Lower lobe of right lung (tissue), 2 donors: ENCODE results near the gene PRKG1. TPM values are rescaled to one million over a fixed set of nuclear protein-coding genes. Genes with fewer than 3 reads are reported as not detected.

Source experiments
- ATAC-seq, 2 donors: fragments of 200-7000 bp; cut with Tn5 transposase; one replicate each; pipeline ENCODE4 v1.9.1; 2020 to 2022; ENCODE audit warnings: mild to moderate bottlenecking in 2 of 2, moderate library complexity in 2 of 2
- DNase-seq: peaks from one replicate; pipeline ENCODE4 v3.0.0-alpha.2; 2020
- H3K27ac ChIP-seq: fragments of 200-600 bp; one replicate; pipeline ENCODE4 v1.8.0; 2022
- H3K27me3 ChIP-seq: fragments of 200-600 bp; one replicate; pipeline ENCODE4 v1.8.0; 2022; ENCODE audit warnings: low read depth
- H3K36me3 ChIP-seq: fragments of 200-600 bp; one replicate; pipeline ENCODE4 v1.8.0; 2022; ENCODE audit warnings: mild to moderate bottlenecking
- H3K4me1 ChIP-seq: fragments of 200-600 bp; one replicate; pipeline ENCODE4 v1.8.0; 2022
- H3K4me3 ChIP-seq: fragments of 200-600 bp; one replicate; pipeline ENCODE4 v1.8.0; 2022; ENCODE audit warnings: mild to moderate bottlenecking
- H3K9me3 ChIP-seq: fragments of 200-600 bp; one replicate; pipeline ENCODE4 v1.8.0; 2022
- CTCF ChIP-seq: fragments of 200-600 bp; IDR thresholded peaks from one replicate; pipeline ENCODE4 v1.8.0; 2022; ENCODE audit warnings: antibody characterized with exemption, mild to moderate bottlenecking
- intact Hi-C: fragments of 100-400 bp; cut with DNase I; formaldehyde crosslinking; loops from one replicate; pipeline ENCODE4 v1.11.0; 2022
- total RNA-seq: library from RNA; stranded (reverse); fragmentation: NEBNext Ultra II Directional; extraction: Animal tissue kit (Norgen Biotek cat#: 25700); gene quantifications from one replicate; pipeline ENCODE4 v1.2.1, GENCODE V29; 2021
- donor health status: DM: no; HTN: yes; CAD: no; lungs with severe emphysema.

The PRKG1 gene
- total RNA-seq, 1 donor from 2014 or later = 23.6 TPM

DNA sequence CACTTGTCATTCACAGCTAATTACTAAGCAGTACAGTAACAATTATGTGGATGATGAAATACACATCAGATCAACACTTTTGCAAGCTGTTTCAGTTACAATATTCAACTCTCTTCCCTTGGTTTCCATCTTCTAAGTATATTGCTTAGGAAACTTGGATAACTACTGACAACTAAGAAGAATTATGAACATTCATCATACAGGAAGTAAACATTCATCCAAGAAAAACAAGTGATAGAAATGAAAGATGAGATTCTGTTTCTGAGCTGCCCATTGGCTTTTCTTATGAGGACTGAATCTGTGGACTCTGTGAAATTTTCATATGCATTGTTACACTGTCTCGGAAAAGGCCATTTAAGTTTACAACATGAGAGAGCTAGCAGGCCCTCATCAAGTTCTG, 240.2 kb downstream of the PRKG1 start:
- intact Hi-C loops = no loop called here
- Histone ChIP-seq H3K27me3 (no peaks in the 10 kb centered on the region), H3K4me3 (no peak overlapping the region), H3K9me3 (no peaks in the 10 kb centered on the region), H3K36me3 (no peaks in the 10 kb centered on the region), H3K4me1 (peaks cover 4% of the 10 kb centered on the region), H3K27ac (no peak overlapping the region)
- no peak for TF ChIP-seq CTCF
- DNase-seq (no peak), ATAC-seq (no peak)

- intact Hi-C loops = no loop called here
- Histone ChIP-seq H3K27ac (no peak overlapping the region), H3K9me3 (no peaks in the 10 kb centered on the region), H3K4me3 (no peak overlapping the region), H3K27me3 (no peaks in the 10 kb centered on the region), H3K4me1 (peaks cover 2% of the 10 kb centered on the region), H3K36me3 (no peaks in the 10 kb centered on the region)
- no peak for TF ChIP-seq CTCF
- ATAC-seq (no peak), DNase-seq (no peak)
These were observed 244.3 kb downstream of the PRKG1 start for GRCh38 chr10:51318399-51319172.

- Histone ChIP-seq H3K4me1 (no peaks in the 10 kb centered on the region), H3K9me3 (no peaks in the 10 kb centered on the region), H3K36me3 (no peaks in the 10 kb centered on the region), H3K4me3 (no peak overlapping the region), H3K27ac (no peak overlapping the region), H3K27me3 (no peaks in the 10 kb centered on the region)
- DNase-seq (no peak), ATAC-seq (no peak)
- TF ChIP-seq CTCF = no peak
- intact Hi-C loops = no loop called here
These were observed 244.8 kb downstream of the PRKG1 start for GRCh38 chr10:51319173-51319435.

GRCh38 chr10:51321300-51321699, 247.0 kb downstream of the PRKG1 start:
- Histone ChIP-seq H3K4me1 (no peaks in the 10 kb centered on the region), H3K9me3 (no peaks in the 10 kb centered on the region), H3K36me3 (no peaks in the 10 kb centered on the region), H3K27ac (no peak overlapping the region), H3K27me3 (no peaks in the 10 kb centered on the region), H3K4me3 (no peak overlapping the region)
- DNase-seq (no peak), ATAC-seq (no peak)
- intact Hi-C loops = no loop called here
- TF ChIP-seq CTCF = no peak

GRCh38 chr10:51321980-51322379, 247.7 kb downstream of the PRKG1 start:
- H3K27me3 ChIP-seq = no peaks in the 10 kb centered on the region
- intact Hi-C loops = no loop called here

More at GRCh38 chr10:51321980-51322379, 247.7 kb downstream of the PRKG1 start:
- Histone ChIP-seq H3K4me3 (no peak overlapping the region), H3K4me1 (no peaks in the 10 kb centered on the region), H3K9me3 (no peaks in the 10 kb centered on the region), H3K36me3 (no peaks in the 10 kb centered on the region), H3K27ac (no peak overlapping the region)
- no peak for TF ChIP-seq CTCF
- no peak for DNase-seq
- ATAC-seq = no peak
